Measurements from ENCODE around the gene HIF1A.
"Not testable (repeated sequence)": the region's sequence is repeated elsewhere in the genome, so short reads cannot be mapped to it uniquely, and the experiment has no call there.

GRCh38 chr14:61755382-61755742 lies 60.0 kb downstream of the HIF1A start:
- not testable (repeated sequence) for TF ChIP-seq CTCF (IDR thresholded peaks at IDR 0.05; ENCODE audit: borderline replicate concordance, extremely low read depth, low read length, poor library complexity, severe bottlenecking); EZH2 (IDR thresholded peaks at IDR 0.05; ENCODE audit: borderline replicate concordance, low read depth, low read length, severe bottlenecking)
